K562 (cell line): Measurements from ENCODE around the gene ATOH8. TPM values are rescaled to one million over a fixed set of nuclear protein-coding genes. Genes with fewer than 3 reads are reported as not detected.

ENCODE experiments used
- ATAC-seq: fragments of 200-7000 bp; cut with Tn5 transposase; 3 replicates; pipeline ENCODE4 v1.9.1; 2020; ENCODE audit warnings: moderate library complexity
- BruUV-seq: library from RNA; stranded (reverse); fragments of 400-500 nt; replicated peaks from 2 replicates; lab custom pipeline; 2021; lab: Mats Ljungman, UMichigan
- CTCF ChIA-PET: fragments of 300-600 bp; formaldehyde crosslinking; extraction: SDS; loops from one replicate; lab custom pipeline; 2021; ENCODE audit warnings: low intra/inter-chr PET ratio; lab: Yijun Ruan, JAX
- POLR2A ChIA-PET: fragments of 300-600, 350-650 bp; sonication (Branson Sonifier 250); formaldehyde crosslinking; extraction: SDS; loops from one replicate; lab custom pipeline; 2021; ENCODE audit warnings: antibody characterized with exemption, inconsistent platforms; lab: Yijun Ruan, JAX
- DNase-seq, 4 experiments: peaks; one replicate each; pipeline versions ENCODE4 v3.0.0 to v3.0.0-alpha.2; 2011 to 2018; ENCODE audit warnings: low spot score in 3 of 4, mixed read lengths in 3 of 4; ENCODE audit errors: extremely low read depth in 1 of 4
- FAIRE-seq: peaks from 2 replicates; lab custom pipeline; 2011; peaks lifted over from hg19 to GRCh38; lab: Jason Lieb, UNC
- H2AFZ ChIP-seq: 2 replicates; pipeline ENCODE4 v1.6.0; 2011; ENCODE audit warnings: low read depth, low read length, control low read depth, inconsistent platforms
- H3K27ac ChIP-seq: fragments of 200-600 bp; 3 replicates; pipeline ENCODE4 v1.8.0; 2011; ENCODE audit warnings: low read depth, mild to moderate bottlenecking, control low read depth, inconsistent platforms, low read length, moderate library complexity, mixed read lengths; ENCODE audit errors: extremely low read depth
- H3K27me3 ChIP-seq, 2 experiments: fragments of 300-600 bp in 1 of 2; 2 replicates in 1 of 2; 3 replicates in 1 of 2; pipeline versions ENCODE4 v1.6.0 to v1.8.0; 2011; ENCODE audit warnings: inconsistent platforms in 2 of 2, low read length in 2 of 2, mild to moderate bottlenecking in 1 of 2, mixed read lengths in 1 of 2, moderate library complexity in 1 of 2; ENCODE audit not compliant: control insufficient read depth in 2 of 2, insufficient read depth in 2 of 2
- H3K36me3 ChIP-seq: fragments of 300-600 bp; 3 replicates; pipeline ENCODE4 v1.8.0; 2011; ENCODE audit warnings: mild to moderate bottlenecking, low read length, inconsistent platforms; ENCODE audit not compliant: control insufficient read depth, insufficient read depth
- H3K4me1 ChIP-seq, 2 experiments: fragments of 200-600 bp in 1 of 2; replicated peaks in 1 of 2; 2 replicates in 1 of 2; 3 replicates in 1 of 2; pipeline versions ENCODE4 v1.5.1 to v1.8.0; 2011; ENCODE audit warnings: inconsistent platforms in 2 of 2, low read length in 2 of 2, mild to moderate bottlenecking in 1 of 2, mixed read lengths in 1 of 2, moderate library complexity in 1 of 2; ENCODE audit not compliant: control insufficient read depth in 2 of 2, insufficient read depth in 2 of 2
- H3K4me2 ChIP-seq: 2 replicates; pipeline ENCODE4 v1.6.1; 2011; ENCODE audit warnings: low read length, control low read depth, inconsistent platforms, mixed read lengths; ENCODE audit not compliant: insufficient read depth
- H3K4me3 ChIP-seq: fragments of 200-600 bp; sonication (generic), shearing (Covaris generic); 2 replicates; pipeline ENCODE4 v1.5.1; 2016; ENCODE audit warnings: control low read depth, inconsistent platforms
- H3K79me2 ChIP-seq: fragments of 200-600 bp; 3 replicates; pipeline ENCODE4 v1.8.0; 2011; ENCODE audit warnings: low read length, inconsistent platforms; ENCODE audit not compliant: control insufficient read depth, insufficient read depth
- H3K9ac ChIP-seq, 2 experiments: 2 replicates each; pipeline versions ENCODE4 v1.6.0 to v1.6.1; 2011; ENCODE audit warnings: low read depth in 2 of 2, low read length in 2 of 2, control low read depth in 1 of 2, inconsistent platforms in 1 of 2, mild to moderate bottlenecking in 1 of 2, mixed read lengths in 1 of 2; ENCODE audit not compliant: insufficient read depth in 1 of 2
- H3K9me1 ChIP-seq: one replicate; pipeline ENCODE4 v1.6.0; 2011; ENCODE audit warnings: inconsistent platforms, mild to moderate bottlenecking, low read length, moderate library complexity; ENCODE audit not compliant: control insufficient read depth, insufficient read depth
- H3K9me3 ChIP-seq: replicated peaks from 2 replicates; pipeline ENCODE4 v1.5.1; 2011; ENCODE audit warnings: low read depth, low read length, inconsistent platforms; ENCODE audit not compliant: control insufficient read depth, insufficient read depth
- H4K20me1 ChIP-seq: replicated peaks from 2 replicates; pipeline ENCODE4 v1.6.1; 2011; ENCODE audit warnings: low read length, inconsistent platforms, mixed read lengths; ENCODE audit not compliant: control insufficient read depth, insufficient read depth
- ARID3A ChIP-seq: IDR thresholded peaks from 2 replicates; pipeline ENCODE4 v1.6.1; 2012; ENCODE audit warnings: low read depth, low read length, improper control_type of control experiment, borderline replicate concordance
- ATF1 ChIP-seq, 2 experiments: fragments of 450-650 bp in 1 of 2; IDR thresholded peaks; 2 replicates each; pipeline ENCODE4 v1.6.1; 2016; ENCODE audit warnings: missing compliant biosample characterization in 1 of 2, missing genetic modification characterization in 1 of 2
- IFI16 ChIP-seq: fragments of 250-450 bp; sonication (Bioruptor Pico); IDR thresholded peaks from 2 replicates; pipeline ENCODE4 v2.1.2; 2022; ENCODE audit warnings: mild to moderate bottlenecking, inconsistent platforms
- KLF13 ChIP-seq: fragments of 450-650 bp; IDR thresholded peaks from 2 replicates; pipeline ENCODE4 v1.6.1; 2016; ENCODE audit warnings: missing genetic modification characterization, low read depth, mild to moderate bottlenecking, missing compliant biosample characterization, moderate library complexity, borderline replicate concordance
- MLX ChIP-seq, 2 experiments: fragments of 450-650 bp in 1 of 2; sonication (generic) in 1 of 2; formaldehyde crosslinking; conservative IDR thresholded peaks; 2 replicates each; pipeline versions ENCODE4 v1.4.0 to v1.8.1; 2020 to 2022; ENCODE audit warnings: mild to moderate bottlenecking in 1 of 2, missing genetic modification reagents in 1 of 2
- NFE2 ChIP-seq: IDR thresholded peaks from 2 replicates; pipeline ENCODE4 v1.6.1; 2014; ENCODE audit warnings: antibody characterized with exemption, low read depth
- POLR2A ChIP-seq: fragments of 450-650 bp; conservative IDR thresholded peaks from 2 replicates; pipeline ENCODE4 v1.6.1; 2016
- RBFOX2 ChIP-seq: fragments of 200-400 bp; formaldehyde crosslinking; IDR thresholded peaks from 2 replicates; pipeline ENCODE4 v1.6.1; 2017; ENCODE audit warnings: low read depth, mild to moderate bottlenecking, low read length, moderate library complexity
- RBM25 ChIP-seq: fragments of 200-400 bp; formaldehyde crosslinking; IDR thresholded peaks from 2 replicates; pipeline ENCODE4 v1.6.1; 2018; ENCODE audit warnings: low read length, low read depth, moderate library complexity; ENCODE audit not compliant: severe bottlenecking
- ZFP1 ChIP-seq: fragments of 450-650 bp; formaldehyde crosslinking; IDR thresholded peaks from 2 replicates; pipeline ENCODE4 v1.4.0; 2020; ENCODE audit warnings: mild to moderate bottlenecking, mixed read lengths
- WGBS: fragments of 100-300 bp; shearing (Covaris generic); methylation state at CpG from one replicate; pipeline ENCODE4 v1.1.6; 2016; ENCODE audit warnings: low coverage, mixed read lengths; ENCODE audit not compliant: insufficient coverage; ENCODE audit errors: missing lambda C conversion rate; 5-methylcytosine and 5-hydroxymethylcytosine counted together
- in situ Hi-C: fragments of 300-500 bp; cut with MboI; formaldehyde crosslinking; loops from 4 replicates; pipeline ENCODE4 v1.15.0; 2018; ENCODE audit warnings: inconsistent platforms, mixed read lengths
- intact Hi-C: fragments of 100-400 bp; cut with micrococcal nuclease; formaldehyde crosslinking; loops from 2 replicates; pipeline ENCODE4 v1.14.2; 2022
- polyA plus RNA-seq, 8 experiments: library from polyadenylated mRNA; depleted of rRNA in 4 of 8; stranded (reverse) in 5 of 8; unstranded in 3 of 8; fragments of >200 nt; fragmentation: Nextera tagmentation in 2 of 8; fragmentation: Illumina TruSeq in 1 of 8; extraction: Ambion mirVana in 2 of 8; extraction: Trizol in 1 of 8; gene quantifications; 2 replicates each; pipeline versions ENCODE4 v1.2.1 to v1.2.3, GENCODE V29; 2011 to 2014; ENCODE audit warnings: inconsistent platforms in 1 of 8, missing spikeins in 1 of 8
- total RNA-seq, 7 experiments: library from RNA; depleted of rRNA in 6 of 7; stranded (reverse); fragments of >200 nt in 6 of 7; fragmentation: Illumina TruSeq in 2 of 7; extraction: Trizol in 2 of 7; gene quantifications; 2 replicates each; pipeline versions ENCODE4 v1.2.1 to v1.2.3, GENCODE V29; 2011 to 2021; ENCODE audit warnings: low replicate concordance in 1 of 7

ATOH8 gene
- total and polyA plus RNA-seq, 9 of the 15 experiments (the other 6 are each of a cell fraction or from before 2014, with no cell fraction given), result not detected

- no peaks in the 10 kb centered on the region for H3K9me1 ChIP-seq
- intact Hi-C loops, result no loop called here
- no peak for ATAC-seq
- peaks cover 64 to 82% of the 10 kb centered on the region in 2 experiments for H3K27me3 ChIP-seq
- no peak overlapping the region for H3K9ac ChIP-seq
- in situ Hi-C loops, result no loop called here
- no peaks in the 10 kb centered on the region for H3K9me3 ChIP-seq
- H3K79me2 ChIP-seq, result no peaks in the 10 kb centered on the region
- TF ChIP-seq RBFOX2 (no peak), KLF13 (tag) (no peak), ARID3A (no peak), NFE2 (no peak), ZFP1 (CRISPR knock-in tag) (no peak), POLR2A (no peak), IFI16 (no peak), MLX (CRISPR knock-in tag; conservative IDR thresholded peaks at IDR 0.05) (no peak), ATF1 (CRISPR knock-in tag; IDR thresholded peaks at IDR 0.05) (no peak), ATF1 (tag; IDR thresholded peaks at IDR 0.05) (no peak), RBM25 (no peak)
- CTCF ChIA-PET, result no interaction called here
- H4K20me1 ChIP-seq, result no peaks in the 10 kb centered on the region
- no peaks in the 10 kb centered on the region for H3K36me3 ChIP-seq
- H2AFZ ChIP-seq, result no peak overlapping the region
- FAIRE-seq, result no peak
- H3K27ac ChIP-seq, result no peak overlapping the region
- WGBS, result 2% methylated on average over 3 of the region's 3 CpGs
- no TSS peak for BruUV-seq
- no peak overlapping the region for H3K4me2 ChIP-seq
- POLR2A ChIA-PET, result interaction anchor here (0.6 to 1.4 kb wide), 2 partner anchors 11 to 358 kb away, joined by 3 to 5 read pairs; no protein-coding TSS in a partner anchor
- H3K4me3 ChIP-seq, result no peak overlapping the region
- no peaks in the 10 kb centered on the region; a peak in 1 of 5 replicates for H3K4me1 ChIP-seq
- DNase-seq, result no peak
Measured at GRCh38 chr2:85794038-85794441, 40.2 kb downstream of the ATOH8 start.
